Neural crest cell (in vitro differentiated cells): ENCODE data around the gene HEG1. TPM values are rescaled to one million over a fixed set of nuclear protein-coding genes. Genes with fewer than 3 reads are reported as not detected.

Experiments used
- DNase-seq: peaks from one replicate; pipeline ENCODE4 v3.0.0; 2021; ENCODE audit warnings: low read depth, mixed read lengths, low spot score
- H3K27ac Mint-ChIP-seq: one replicate; pipeline ENCODE4 v1.8.0; 2021; ENCODE audit warnings: mild to moderate bottlenecking, mixed read lengths; ENCODE audit not compliant: unreplicated experiment
- H3K27me3 Mint-ChIP-seq: 2 replicates; pipeline ENCODE4 v1.8.0; 2021; ENCODE audit warnings: low read depth, mild to moderate bottlenecking, mixed read lengths
- H3K36me3 Mint-ChIP-seq: 2 replicates; pipeline ENCODE4 v1.8.0; 2021; ENCODE audit warnings: low read depth, mild to moderate bottlenecking, mixed read lengths
- H3K4me1 Mint-ChIP-seq: 2 replicates; pipeline ENCODE4 v1.8.0; 2021; ENCODE audit warnings: mixed read lengths
- H3K4me3 Mint-ChIP-seq: one replicate; pipeline ENCODE4 v1.8.0; 2021; ENCODE audit warnings: mild to moderate bottlenecking, mixed read lengths
- H3K9me3 Mint-ChIP-seq: 2 replicates; pipeline ENCODE4 v1.8.0; 2021; ENCODE audit warnings: mixed read lengths
- CTCF ChIP-seq: fragments of 200-600 bp; sonication (generic); conservative IDR thresholded peaks from 2 replicates; pipeline ENCODE4 v1.5.0; 2021; ENCODE audit warnings: antibody characterized with exemption, mild to moderate bottlenecking
- total RNA-seq: library from RNA; stranded (reverse); gene quantifications from 2 replicates; pipeline ENCODE4 v1.2.1, GENCODE V29; 2021

HEG1 gene
- total RNA-seq, 1 donor from 2014 or later, result 32.0 TPM

- Mint-ChIP-seq H3K27me3 (peaks cover 36% of the 10 kb centered on the region), H3K4me3 (no peak overlapping the region), H3K4me1 (peaks cover 65% of the 10 kb centered on the region), H3K36me3 (peaks cover 11% of the 10 kb centered on the region), H3K27ac (no peak overlapping the region), H3K9me3 (no peaks in the 10 kb centered on the region)
- DNase-seq, result no peak
- no peak for TF ChIP-seq CTCF
Measured at GRCh38 chr3:124997303-124998246, 58.2 kb downstream of the HEG1 start.

- peak; percentile 77 for TF ChIP-seq CTCF
- H3K4me1 Mint-ChIP-seq, result peaks cover 45% of the 10 kb centered on the region
- no peaks in the 10 kb centered on the region for H3K9me3 Mint-ChIP-seq
- DNase-seq, result peak; percentile 44
- H3K4me3 Mint-ChIP-seq, result no peak overlapping the region
- H3K36me3 Mint-ChIP-seq, result peaks cover 11% of the 10 kb centered on the region
- peak overlapping the region; percentile 62 for H3K27ac Mint-ChIP-seq
- peaks cover 34% of the 10 kb centered on the region for H3K27me3 Mint-ChIP-seq
Measured at GRCh38 chr3:124995460-124995994, 60.3 kb downstream of the HEG1 start.

GRCh38 chr3:124993466-124993865 lies 62.3 kb downstream of the HEG1 start:
- H3K9me3 Mint-ChIP-seq, result no peaks in the 10 kb centered on the region
- peak overlapping the region; percentile 85 for H3K27ac Mint-ChIP-seq
- peaks cover 24% of the 10 kb centered on the region for H3K4me1 Mint-ChIP-seq
- H3K27me3 Mint-ChIP-seq, result peaks cover 20% of the 10 kb centered on the region
- TF ChIP-seq CTCF, result no peak
- H3K4me3 Mint-ChIP-seq, result no peak overlapping the region
- DNase-seq, result no peak
- H3K36me3 Mint-ChIP-seq, result peaks cover 12% of the 10 kb centered on the region

GRCh38 chr3:124992041-124992440 lies 63.8 kb downstream of the HEG1 start:
- no peak for TF ChIP-seq CTCF
- no peaks in the 10 kb centered on the region for H3K9me3 Mint-ChIP-seq
- H3K4me1 Mint-ChIP-seq, result peaks cover 10% of the 10 kb centered on the region
- H3K27ac Mint-ChIP-seq, result no peak overlapping the region
- H3K27me3 Mint-ChIP-seq, result peaks cover 7% of the 10 kb centered on the region
- H3K36me3 Mint-ChIP-seq, result peaks cover 7% of the 10 kb centered on the region
- no peak overlapping the region for H3K4me3 Mint-ChIP-seq
- DNase-seq, result no peak

- Mint-ChIP-seq H3K27me3 (no peaks in the 10 kb centered on the region), H3K36me3 (peaks cover 4% of the 10 kb centered on the region), H3K4me3 (no peak overlapping the region), H3K27ac (no peak overlapping the region), H3K4me1 (no peaks in the 10 kb centered on the region), H3K9me3 (no peaks in the 10 kb centered on the region)
- peak; percentile 66 for TF ChIP-seq CTCF
- DNase-seq, result peak; percentile 16
Measured at GRCh38 chr3:124986192-124987143, 69.3 kb downstream of the HEG1 start.
